ENCODE results near the gene SLC6A4.

The SLC6A4 gene

DNA sequence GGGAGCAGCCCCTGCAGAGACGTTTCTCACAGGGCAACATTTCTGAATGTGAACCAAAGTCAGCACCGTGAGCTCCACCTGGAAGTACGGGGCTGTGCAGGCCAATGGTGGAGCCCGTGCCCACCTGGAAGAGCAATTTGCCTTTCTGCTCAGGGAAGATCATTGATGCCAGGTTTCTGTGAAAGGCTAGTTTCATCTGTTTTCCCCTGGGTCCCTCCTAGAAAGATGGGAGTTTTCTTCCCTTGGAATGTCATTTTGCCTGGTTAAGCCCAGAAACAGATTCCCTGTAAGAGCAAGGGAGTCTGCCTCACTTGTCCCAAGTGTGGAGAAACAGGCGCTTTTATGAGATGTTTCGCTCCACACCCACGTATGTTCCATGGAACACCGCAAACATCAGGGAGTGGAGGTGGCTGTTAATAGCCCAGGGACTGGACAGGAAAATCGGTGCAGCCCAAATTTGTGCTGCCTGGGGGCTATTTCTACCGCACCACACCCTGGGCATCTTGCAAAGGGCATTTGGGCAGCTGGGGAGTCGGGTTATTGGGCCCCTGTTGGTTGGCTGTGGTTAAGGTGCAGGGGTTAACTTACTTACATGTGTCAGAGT is 2.6 kb downstream of the SLC6A4 start:
- no peak for TF ChIP-seq RAD21 (IDR thresholded peaks at IDR 0.05; ENCODE audit: low read depth)
- no peak for TF ChIP-seq ZBTB7A (IDR thresholded peaks at IDR 0.05; ENCODE audit: low read depth)
- no peak for TF ChIP-seq TAF1 (IDR thresholded peaks at IDR 0.05; ENCODE audit: low read depth)
- TF ChIP-seq, protein P1, sequence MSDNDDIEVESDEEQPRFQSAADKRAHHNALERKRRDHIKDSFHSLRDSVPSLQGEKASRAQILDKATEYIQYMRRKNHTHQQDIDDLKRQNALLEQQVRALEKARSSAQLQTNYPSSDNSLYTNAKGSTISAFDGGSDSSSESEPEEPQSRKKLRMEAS (IDR thresholded peaks at IDR 0.05) = no peak
- TF ChIP-seq EP300 (IDR thresholded peaks at IDR 0.05; ENCODE audit: borderline replicate concordance) = no peak
- no peak for TF ChIP-seq TCF12 (IDR thresholded peaks at IDR 0.05; ENCODE audit: low read depth)
- TF ChIP-seq, protein P2, sequence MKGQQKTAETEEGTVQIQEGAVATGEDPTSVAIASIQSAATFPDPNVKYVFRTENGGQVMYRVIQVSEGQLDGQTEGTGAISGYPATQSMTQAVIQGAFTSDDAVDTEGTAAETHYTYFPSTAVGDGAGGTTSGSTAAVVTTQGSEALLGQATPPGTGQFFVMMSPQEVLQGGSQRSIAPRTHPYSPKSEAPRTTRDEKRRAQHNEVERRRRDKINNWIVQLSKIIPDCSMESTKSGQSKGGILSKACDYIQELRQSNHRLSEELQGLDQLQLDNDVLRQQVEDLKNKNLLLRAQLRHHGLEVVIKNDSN (IDR thresholded peaks at IDR 0.05) = no peak
- TF ChIP-seq TEAD4 (IDR thresholded peaks at IDR 0.05) = no peak
- TF ChIP-seq, protein P3, sequence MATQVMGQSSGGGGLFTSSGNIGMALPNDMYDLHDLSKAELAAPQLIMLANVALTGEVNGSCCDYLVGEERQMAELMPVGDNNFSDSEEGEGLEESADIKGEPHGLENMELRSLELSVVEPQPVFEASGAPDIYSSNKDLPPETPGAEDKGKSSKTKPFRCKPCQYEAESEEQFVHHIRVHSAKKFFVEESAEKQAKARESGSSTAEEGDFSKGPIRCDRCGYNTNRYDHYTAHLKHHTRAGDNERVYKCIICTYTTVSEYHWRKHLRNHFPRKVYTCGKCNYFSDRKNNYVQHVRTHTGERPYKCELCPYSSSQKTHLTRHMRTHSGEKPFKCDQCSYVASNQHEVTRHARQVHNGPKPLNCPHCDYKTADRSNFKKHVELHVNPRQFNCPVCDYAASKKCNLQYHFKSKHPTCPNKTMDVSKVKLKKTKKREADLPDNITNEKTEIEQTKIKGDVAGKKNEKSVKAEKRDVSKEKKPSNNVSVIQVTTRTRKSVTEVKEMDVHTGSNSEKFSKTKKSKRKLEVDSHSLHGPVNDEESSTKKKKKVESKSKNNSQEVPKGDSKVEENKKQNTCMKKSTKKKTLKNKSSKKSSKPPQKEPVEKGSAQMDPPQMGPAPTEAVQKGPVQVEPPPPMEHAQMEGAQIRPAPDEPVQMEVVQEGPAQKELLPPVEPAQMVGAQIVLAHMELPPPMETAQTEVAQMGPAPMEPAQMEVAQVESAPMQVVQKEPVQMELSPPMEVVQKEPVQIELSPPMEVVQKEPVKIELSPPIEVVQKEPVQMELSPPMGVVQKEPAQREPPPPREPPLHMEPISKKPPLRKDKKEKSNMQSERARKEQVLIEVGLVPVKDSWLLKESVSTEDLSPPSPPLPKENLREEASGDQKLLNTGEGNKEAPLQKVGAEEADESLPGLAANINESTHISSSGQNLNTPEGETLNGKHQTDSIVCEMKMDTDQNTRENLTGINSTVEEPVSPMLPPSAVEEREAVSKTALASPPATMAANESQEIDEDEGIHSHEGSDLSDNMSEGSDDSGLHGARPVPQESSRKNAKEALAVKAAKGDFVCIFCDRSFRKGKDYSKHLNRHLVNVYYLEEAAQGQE (IDR thresholded peaks at IDR 0.05; ENCODE audit: low read depth) = no peak
- TF ChIP-seq CREB1 (IDR thresholded peaks at IDR 0.05; ENCODE audit: low read depth) = no peak
- TF ChIP-seq EGR1 (IDR thresholded peaks at IDR 0.05) = no peak
- TF ChIP-seq FOXM1 (IDR thresholded peaks at IDR 0.05; ENCODE audit: borderline replicate concordance, low read depth) = no peak
- no peak for TF ChIP-seq YY1 (IDR thresholded peaks at IDR 0.05; ENCODE audit: low read depth)
- TF ChIP-seq NFIC (IDR thresholded peaks at IDR 0.05) = no peak

DNA sequence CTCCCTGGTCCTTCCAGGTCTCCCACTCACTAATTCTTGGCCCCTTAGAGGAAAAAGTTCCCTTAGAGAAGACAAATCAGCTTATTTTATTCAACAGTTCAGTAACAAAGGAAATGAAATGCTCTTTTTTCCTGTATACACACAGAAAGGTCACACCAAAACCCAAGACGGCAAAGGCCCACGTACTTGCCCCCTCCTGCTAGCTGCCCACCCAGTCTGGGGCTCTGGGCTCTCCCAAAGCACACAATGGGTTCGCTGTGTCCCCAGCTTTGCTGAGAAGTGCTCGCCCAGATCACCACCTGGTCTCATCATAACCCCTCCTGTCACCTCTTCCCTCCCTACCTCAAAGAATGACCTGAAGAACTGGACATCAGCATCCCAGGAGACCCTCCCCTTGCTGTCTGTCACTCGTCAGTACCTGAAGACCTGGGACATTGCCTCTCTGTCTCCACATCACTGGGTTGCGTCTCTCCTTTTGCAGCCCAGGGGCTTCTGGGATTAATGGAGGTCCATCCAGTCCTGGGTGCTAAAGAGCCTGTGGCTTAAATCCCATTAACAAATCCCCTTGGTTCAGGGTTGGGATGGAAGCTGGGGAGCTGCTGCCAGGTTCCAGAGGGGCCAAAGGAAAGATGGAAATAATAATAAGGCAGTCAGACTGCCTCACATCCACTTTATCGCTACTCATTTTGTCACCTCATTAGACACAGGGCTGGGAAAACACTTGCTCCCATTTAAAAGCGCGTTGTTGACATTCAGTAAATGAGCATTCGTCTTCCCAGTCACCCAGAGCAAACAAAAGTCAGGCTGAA is 3.3 kb downstream of the SLC6A4 start:
- TF ChIP-seq RAD21 (IDR thresholded peaks at IDR 0.05; ENCODE audit: low read depth) (no peak), CREB1 (IDR thresholded peaks at IDR 0.05; ENCODE audit: low read depth) (no peak), TAF1 (IDR thresholded peaks at IDR 0.05; ENCODE audit: low read depth) (no peak), YY1 (IDR thresholded peaks at IDR 0.05; ENCODE audit: low read depth) (no peak), TCF12 (IDR thresholded peaks at IDR 0.05; ENCODE audit: low read depth) (no peak), NFIC (IDR thresholded peaks at IDR 0.05) (no peak), TEAD4 (IDR thresholded peaks at IDR 0.05) (no peak), EP300 (IDR thresholded peaks at IDR 0.05; ENCODE audit: borderline replicate concordance) (no peak), CEBPB (IDR thresholded peaks at IDR 0.05) (no peak), EGR1 (IDR thresholded peaks at IDR 0.05) (no peak), FOXM1 (IDR thresholded peaks at IDR 0.05; ENCODE audit: borderline replicate concordance, low read depth) (no peak), ZBTB7A (IDR thresholded peaks at IDR 0.05; ENCODE audit: low read depth) (no peak)
- TF ChIP-seq, protein P3 (IDR thresholded peaks at IDR 0.05; ENCODE audit: low read depth) = no peak
- TF ChIP-seq, protein P2 (IDR thresholded peaks at IDR 0.05) = no peak
- TF ChIP-seq, protein P1 (IDR thresholded peaks at IDR 0.05) = no peak

DNA sequence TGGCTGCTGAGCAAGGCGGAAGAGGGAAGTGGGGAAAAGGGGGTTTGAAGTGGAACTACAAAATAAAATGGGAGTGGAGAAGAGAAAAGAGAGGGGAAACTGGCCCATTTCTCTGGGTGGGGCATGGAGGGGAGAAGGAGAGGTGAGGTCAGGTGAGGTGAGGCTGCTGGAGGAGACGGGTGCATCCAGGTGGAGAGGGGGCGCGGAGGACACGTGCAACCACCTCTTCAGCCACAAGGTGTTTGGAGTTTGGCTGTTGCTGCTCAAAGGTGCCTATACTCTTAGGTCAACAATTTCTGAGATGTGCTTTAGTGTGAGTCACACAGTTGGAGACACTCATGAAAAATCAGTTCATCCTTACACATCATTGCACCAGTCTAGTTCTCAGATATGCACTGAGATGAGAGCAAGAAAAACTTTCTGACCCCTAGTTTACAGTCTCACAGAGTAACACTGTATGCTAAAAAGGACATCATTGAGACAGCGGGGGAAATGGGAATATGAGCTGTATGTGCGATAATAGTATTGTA is 4.8 kb downstream of the SLC6A4 start:
- no peak for TF ChIP-seq CREB1 (IDR thresholded peaks at IDR 0.05; ENCODE audit: low read depth)
- no peak for TF ChIP-seq TCF12 (IDR thresholded peaks at IDR 0.05; ENCODE audit: low read depth)
- TF ChIP-seq FOXM1 (IDR thresholded peaks at IDR 0.05; ENCODE audit: borderline replicate concordance, low read depth) = no peak
- no peak for TF ChIP-seq EGR1 (IDR thresholded peaks at IDR 0.05)
- no peak for TF ChIP-seq EP300 (IDR thresholded peaks at IDR 0.05; ENCODE audit: borderline replicate concordance)
- TF ChIP-seq, protein P2 (IDR thresholded peaks at IDR 0.05) = no peak
- no peak for TF ChIP-seq TAF1 (IDR thresholded peaks at IDR 0.05; ENCODE audit: low read depth)
- no peak for TF ChIP-seq NFIC (IDR thresholded peaks at IDR 0.05)
- no peak for TF ChIP-seq YY1 (IDR thresholded peaks at IDR 0.05; ENCODE audit: low read depth)
- no peak for TF ChIP-seq CEBPB (IDR thresholded peaks at IDR 0.05)
- no peak for TF ChIP-seq ZBTB7A (IDR thresholded peaks at IDR 0.05; ENCODE audit: low read depth)
- TF ChIP-seq TEAD4 (IDR thresholded peaks at IDR 0.05) = no peak
- TF ChIP-seq, protein P3 (IDR thresholded peaks at IDR 0.05; ENCODE audit: low read depth) = no peak
